ENCODE results near the gene COASY.

The COASY gene

GRCh38 chr17:42561897-42562387 lies at the start of gene COASY:
TSS of gene COASY (plus strand) at chr17:42562148. CDS start at chr17:42562623, 475 bp downstream.
- DNase-seq: peak; percentile 99

GRCh38 chr17:42512246-42512645 lies 49.7 kb upstream of the COASY start:
- no peak for DNase-seq

- no peak for DNase-seq
Observed at GRCh38 chr17:42512733-42513251, 49.2 kb upstream of the COASY start.

GRCh38 chr17:42513686-42514085 lies 48.3 kb upstream of the COASY start:
- DNase-seq: no peak

GRCh38 chr17:42514279-42514678 lies 47.7 kb upstream of the COASY start:
- DNase-seq: no peak

GRCh38 chr17:42514867-42515266 lies 47.1 kb upstream of the COASY start:
- DNase-seq: no peak

GRCh38 chr17:42517516-42517915 lies 44.4 kb upstream of the COASY start:
- peak; percentile 95 for DNase-seq

- DNase-seq: peak; percentile 99
Observed at GRCh38 chr17:42518046-42518754, 43.7 kb upstream of the COASY start.

- DNase-seq: peak; percentile 44
Observed at GRCh38 chr17:42518755-42519545, 43.0 kb upstream of the COASY start.

- peak; percentile 100 for DNase-seq
Observed at GRCh38 chr17:42519546-42520491, 42.1 kb upstream of the COASY start.

- DNase-seq: no peak
Observed at GRCh38 chr17:42520540-42520951, 41.4 kb upstream of the COASY start.

GRCh38 chr17:42521036-42521435 lies 40.9 kb upstream of the COASY start:
- DNase-seq: peak; percentile 15

GRCh38 chr17:42521666-42522262 lies 40.2 kb upstream of the COASY start:
- DNase-seq: peak; percentile 17

- no peak for DNase-seq
Observed at GRCh38 chr17:42522263-42522790, 39.6 kb upstream of the COASY start.

- DNase-seq: no peak
Observed at GRCh38 chr17:42522798-42523278, 39.1 kb upstream of the COASY start.

- DNase-seq: peak; percentile 96
Observed at GRCh38 chr17:42525221-42525620, 36.7 kb upstream of the COASY start.

GRCh38 chr17:42526031-42526444 lies 35.9 kb upstream of the COASY start:
- DNase-seq: peak; percentile 86

GRCh38 chr17:42527932-42528331 lies 34.0 kb upstream of the COASY start:
- no peak for DNase-seq

- DNase-seq: no peak
Observed at GRCh38 chr17:42529061-42529460, 32.9 kb upstream of the COASY start.

- no peak for DNase-seq
Observed at GRCh38 chr17:42530952-42531454, 30.9 kb upstream of the COASY start.

Measured in fibroblast of upper back skin (primary cell).